OCI-LY7 (cell line): ENCODE results near the gene DAB1. TPM values are rescaled to one million over a fixed set of nuclear protein-coding genes. Genes with fewer than 3 reads are reported as not detected.

ENCODE experiments used
- BruUV-seq: library from RNA; stranded (reverse); fragments of 400-500 nt; replicated peaks from 2 replicates; lab custom pipeline; 2021; lab: Mats Ljungman, UMichigan
- CTCF ChIA-PET: fragments of 300-600 bp; sonication (Branson Sonifier 250); formaldehyde crosslinking; loops from one replicate; lab custom pipeline; 2022; ENCODE audit warnings: antibody characterized with exemption; ENCODE audit not compliant: unreplicated experiment; lab: Charles Lee
- POLR2A ChIA-PET: fragments of 300-600 bp; sonication (Branson Sonifier 250); formaldehyde crosslinking; loops from one replicate; lab custom pipeline; 2022; ENCODE audit warnings: antibody characterized with exemption; lab: Charles Lee
- DNase-seq: peaks from one replicate; pipeline ENCODE4 v3.0.0-alpha.2; 2015; ENCODE audit warnings: low spot score
- H2AFZ ChIP-seq: fragments of 200-600 bp; sonication (generic), shearing (Covaris generic); 2 replicates; pipeline ENCODE4 v1.6.1; 2014; ENCODE audit warnings: mild to moderate bottlenecking, antibody characterized with exemption, low read length, moderate library complexity
- H3K27ac ChIP-seq: fragments of 200-600 bp; sonication (generic); 2 replicates; pipeline ENCODE4 v1.5.1; 2014; ENCODE audit warnings: mixed run types, low read depth, mild to moderate bottlenecking, moderate library complexity, low read length, inconsistent platforms; ENCODE audit not compliant: poor library complexity, severe bottlenecking
- H3K36me3 ChIP-seq: fragments of 200-600 bp; sonication (generic); 2 replicates; pipeline ENCODE4 v1.6.1; 2014; ENCODE audit warnings: mild to moderate bottlenecking, antibody characterized with exemption, low read length, moderate library complexity, mixed read lengths; ENCODE audit not compliant: insufficient read depth
- H3K4me1 ChIP-seq: fragments of 200-600 bp; sonication (generic); 2 replicates; pipeline ENCODE4 v1.5.1; 2014; ENCODE audit warnings: mild to moderate bottlenecking, low read length; ENCODE audit not compliant: insufficient read depth, poor library complexity, severe bottlenecking
- H3K4me2 ChIP-seq: fragments of 200-600 bp; sonication (generic); 2 replicates; pipeline ENCODE4 v1.6.1; 2014; ENCODE audit warnings: mild to moderate bottlenecking, low read length
- H3K4me3 ChIP-seq: fragments of 200-600 bp; sonication (generic); 2 replicates; pipeline ENCODE4 v1.5.1; 2014; ENCODE audit warnings: mild to moderate bottlenecking, low read depth, low read length; ENCODE audit not compliant: poor library complexity, severe bottlenecking
- H3K79me2 ChIP-seq: fragments of 200-600 bp; sonication (generic); 2 replicates; pipeline ENCODE4 v1.6.1; 2016; ENCODE audit warnings: low read depth, mild to moderate bottlenecking, low read length, moderate library complexity, mixed read lengths; ENCODE audit not compliant: insufficient read depth
- H3K9me2 ChIP-seq: fragments of 200-600 bp; sonication (generic); 2 replicates; pipeline ENCODE4 v1.6.1; 2016; ENCODE audit warnings: mild to moderate bottlenecking, low read length, mixed read lengths; ENCODE audit not compliant: insufficient read depth
- H3K9me3 ChIP-seq: fragments of 200-600 bp; sonication (generic); 2 replicates; pipeline ENCODE4 v1.6.1; 2014; ENCODE audit warnings: mild to moderate bottlenecking, mixed run types, low read length, mixed read lengths
- H4K20me1 ChIP-seq: fragments of 200-600 bp; sonication (generic); 2 replicates; pipeline ENCODE4 v1.6.1; 2014; ENCODE audit warnings: mild to moderate bottlenecking, antibody characterized with exemption, low read length, moderate library complexity, mixed read lengths; ENCODE audit not compliant: insufficient read depth
- EZH2phosphoT487 ChIP-seq: fragments of 200-600 bp; sonication (generic); IDR thresholded peaks from 2 replicates; pipeline ENCODE4 v1.6.1; 2018; ENCODE audit warnings: low read depth, borderline replicate concordance, mild to moderate bottlenecking, mixed run types, antibody characterized with exemption, low read length, moderate library complexity, mixed read lengths
- intact Hi-C: fragments of 100-400 bp; cut with micrococcal nuclease; formaldehyde crosslinking; loops from one replicate; pipeline ENCODE4 v1.10.0; 2022; ENCODE audit not compliant: unreplicated experiment
- total RNA-seq, 2 experiments: library from RNA; depleted of rRNA in 1 of 2; stranded (reverse); fragments of >200 nt in 1 of 2; shearing (Covaris generic) in 1 of 2; gene quantifications; 2 replicates each; pipeline ENCODE4 v1.2.3, GENCODE V29; 2014 to 2022
- TF ChIP-seq, protein P1 (sequence below): fragments of 200-600 bp; sonication (generic); conservative IDR thresholded peaks from 2 replicates; pipeline ENCODE4 v1.5.1; 2014; ENCODE audit warnings: mild to moderate bottlenecking, antibody characterized with exemption, low read length, moderate library complexity, mixed read lengths

The DAB1 gene
- total RNA-seq, 2 experiments from 2014 or later = not detected

DNA sequence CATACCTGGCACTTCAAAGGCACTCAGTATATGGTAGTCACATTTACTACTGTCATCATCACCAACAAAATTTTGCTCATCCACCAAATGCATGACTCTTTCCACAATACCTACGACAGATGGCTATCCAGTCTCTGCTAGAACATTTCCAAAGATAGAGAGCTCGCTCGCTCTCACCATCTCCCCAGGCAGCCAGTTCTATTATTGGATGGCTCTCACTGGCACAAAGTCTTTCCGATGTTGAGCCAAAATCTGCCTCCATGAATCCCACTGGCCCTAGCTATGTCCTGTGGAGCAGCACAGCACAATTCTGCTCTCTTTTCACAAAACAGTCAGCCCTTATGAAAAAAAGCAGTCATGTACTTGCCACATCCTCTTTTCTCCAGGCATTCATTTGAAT lies 102.1 kb downstream of the DAB1 start:
- no TSS peak for BruUV-seq
- no peak overlapping the region for H2AFZ ChIP-seq
- no peaks in the 10 kb centered on the region for H3K36me3 ChIP-seq
- POLR2A ChIA-PET = no interaction called here
- H3K79me2 ChIP-seq = no peaks in the 10 kb centered on the region
- TF ChIP-seq, protein P1, sequence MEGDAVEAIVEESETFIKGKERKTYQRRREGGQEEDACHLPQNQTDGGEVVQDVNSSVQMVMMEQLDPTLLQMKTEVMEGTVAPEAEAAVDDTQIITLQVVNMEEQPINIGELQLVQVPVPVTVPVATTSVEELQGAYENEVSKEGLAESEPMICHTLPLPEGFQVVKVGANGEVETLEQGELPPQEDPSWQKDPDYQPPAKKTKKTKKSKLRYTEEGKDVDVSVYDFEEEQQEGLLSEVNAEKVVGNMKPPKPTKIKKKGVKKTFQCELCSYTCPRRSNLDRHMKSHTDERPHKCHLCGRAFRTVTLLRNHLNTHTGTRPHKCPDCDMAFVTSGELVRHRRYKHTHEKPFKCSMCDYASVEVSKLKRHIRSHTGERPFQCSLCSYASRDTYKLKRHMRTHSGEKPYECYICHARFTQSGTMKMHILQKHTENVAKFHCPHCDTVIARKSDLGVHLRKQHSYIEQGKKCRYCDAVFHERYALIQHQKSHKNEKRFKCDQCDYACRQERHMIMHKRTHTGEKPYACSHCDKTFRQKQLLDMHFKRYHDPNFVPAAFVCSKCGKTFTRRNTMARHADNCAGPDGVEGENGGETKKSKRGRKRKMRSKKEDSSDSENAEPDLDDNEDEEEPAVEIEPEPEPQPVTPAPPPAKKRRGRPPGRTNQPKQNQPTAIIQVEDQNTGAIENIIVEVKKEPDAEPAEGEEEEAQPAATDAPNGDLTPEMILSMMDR = no peak
- TF ChIP-seq EZH2phosphoT487 = no peak
- DNase-seq = no peak
- H3K4me2 ChIP-seq = no peak overlapping the region
- H3K9me2 ChIP-seq = no peaks in the 10 kb centered on the region
- CTCF ChIA-PET = no interaction called here
- no peak overlapping the region for H3K27ac ChIP-seq
- H3K4me1 ChIP-seq = no peaks in the 10 kb centered on the region
- no peak overlapping the region for H3K4me3 ChIP-seq
- intact Hi-C loops = no loop called here
- H4K20me1 ChIP-seq = no peaks in the 10 kb centered on the region
- H3K9me3 ChIP-seq = no peaks in the 10 kb centered on the region

DNA sequence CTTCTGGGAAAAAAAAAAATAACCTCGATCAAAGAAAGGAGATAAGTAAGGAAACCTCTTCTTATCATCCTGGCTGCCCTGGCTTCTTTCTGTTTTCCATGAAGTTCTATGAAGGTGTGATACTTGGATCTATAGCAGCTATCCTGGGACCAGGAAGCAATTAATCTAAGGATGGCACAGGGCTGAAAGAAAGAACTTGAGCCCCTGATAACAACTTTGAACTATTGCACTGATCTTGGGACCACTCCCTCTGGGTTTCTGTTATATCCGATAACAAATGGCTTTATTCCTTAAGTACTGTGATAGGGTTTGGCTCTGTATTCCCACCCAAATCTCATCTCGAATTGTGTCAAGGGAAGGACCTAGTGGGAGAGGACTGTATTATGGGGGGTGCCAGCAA lies 104.1 kb downstream of the DAB1 start:
- Histone ChIP-seq H4K20me1 (no peaks in the 10 kb centered on the region), H3K27ac (no peak overlapping the region), H2AFZ (no peak overlapping the region), H3K79me2 (no peaks in the 10 kb centered on the region), H3K4me2 (no peak overlapping the region), H3K9me2 (no peaks in the 10 kb centered on the region), H3K36me3 (no peaks in the 10 kb centered on the region), H3K9me3 (no peaks in the 10 kb centered on the region), H3K4me1 (no peaks in the 10 kb centered on the region), H3K4me3 (no peak overlapping the region)
- CTCF ChIA-PET = no interaction called here
- DNase-seq = no peak
- TF ChIP-seq EZH2phosphoT487 = no peak
- TF ChIP-seq, protein P1 = no peak
- intact Hi-C loops = no loop called here
- POLR2A ChIA-PET = no interaction called here
- BruUV-seq = no TSS peak

DNA sequence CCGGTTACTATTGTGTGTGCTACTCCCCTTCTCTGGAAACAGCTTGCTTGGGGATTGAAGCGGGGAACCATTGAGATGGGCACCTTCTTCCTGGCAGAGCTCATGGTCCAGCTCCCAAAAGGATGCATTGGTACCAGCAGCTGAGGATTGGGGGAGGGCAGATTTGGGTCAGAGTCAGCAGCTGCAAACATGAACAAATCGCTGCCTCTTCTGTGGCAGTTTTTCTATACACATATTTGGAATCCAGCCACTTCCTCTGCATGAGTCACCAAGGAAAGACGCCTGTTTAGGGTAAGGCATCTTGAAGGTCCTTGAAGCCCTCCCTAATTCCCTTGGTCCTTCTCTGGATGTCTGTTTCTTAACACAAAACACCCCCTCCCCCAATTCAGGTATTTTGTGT lies 104.7 kb downstream of the DAB1 start:
- no peak overlapping the region for H3K27ac ChIP-seq
- no peak overlapping the region for H2AFZ ChIP-seq
- intact Hi-C loops = no loop called here
- no peak for TF ChIP-seq EZH2phosphoT487
- TF ChIP-seq, protein P1 = no peak
- no peak overlapping the region for H3K4me3 ChIP-seq
- no peaks in the 10 kb centered on the region for H3K9me2 ChIP-seq
- ChIA-PET CTCF (no interaction called here), POLR2A (no interaction called here)
- no peak for DNase-seq
- H3K4me1 ChIP-seq = no peaks in the 10 kb centered on the region
- H3K4me2 ChIP-seq = no peak overlapping the region
- H3K36me3 ChIP-seq = no peaks in the 10 kb centered on the region
- H4K20me1 ChIP-seq = no peaks in the 10 kb centered on the region
- BruUV-seq = no TSS peak
- H3K9me3 ChIP-seq = no peaks in the 10 kb centered on the region
- H3K79me2 ChIP-seq = no peaks in the 10 kb centered on the region
